Left ventricle myocardium inferior (tissue), 1 donor: ENCODE results near the gene TUBGCP6. TPM values are rescaled to one million over a fixed set of nuclear protein-coding genes. Genes with fewer than 3 reads are reported as not detected.

Experiments
- DNase-seq: peaks from one replicate; pipeline ENCODE4 v3.0.0-alpha.2; 2020
- H3K27ac ChIP-seq: fragments of 200-600 bp; replicated peaks from 2 replicates; pipeline ENCODE4 v1.8.0; 2021
- H3K27me3 ChIP-seq: fragments of 200-600 bp; 2 replicates; pipeline ENCODE4 v1.8.0; 2021; ENCODE audit warnings: low read depth
- H3K36me3 ChIP-seq: fragments of 200-600 bp; 2 replicates; pipeline ENCODE4 v1.8.0; 2021
- H3K4me1 ChIP-seq: fragments of 200-600 bp; 2 replicates; pipeline ENCODE4 v1.8.0; 2021
- H3K4me3 ChIP-seq: fragments of 200-600 bp; 2 replicates; pipeline ENCODE4 v1.8.0; 2021; ENCODE audit warnings: mild to moderate bottlenecking, moderate library complexity
- H3K9me3 ChIP-seq: fragments of 200-600 bp; replicated peaks from 2 replicates; pipeline ENCODE4 v1.8.0; 2021
- CTCF ChIP-seq: fragments of 200-600 bp; IDR thresholded peaks from 2 replicates; pipeline ENCODE4 v1.8.0; 2021; ENCODE audit warnings: antibody characterized with exemption, mild to moderate bottlenecking, borderline replicate concordance
- intact Hi-C: fragments of 100-400 bp; cut with micrococcal nuclease; formaldehyde crosslinking; loops from one replicate; pipeline ENCODE4 v1.11.0; 2022
- total RNA-seq: library from RNA; stranded (reverse); fragmentation: NEBNext Ultra II Directional; extraction: Animal tissue kit (Norgen Biotek cat#: 25700); gene quantifications from one replicate; pipeline ENCODE4 v1.2.1, GENCODE V29; 2021
- donor health status: DM: no; HTN: yes; CAD: no; lungs with severe emphysema.

The TUBGCP6 gene
- total RNA-seq, 1 donor from 2014 or later = 18.3 TPM

- peaks cover 33% of the 10 kb centered on the region for H3K27me3 ChIP-seq
- no peak for TF ChIP-seq CTCF
- intact Hi-C loops = no loop called here
- H3K36me3 ChIP-seq = no peaks in the 10 kb centered on the region
- no peaks in the 10 kb centered on the region for H3K9me3 ChIP-seq
- H3K27ac ChIP-seq = peak overlapping the region; percentile 76
- no peak overlapping the region for H3K4me3 ChIP-seq
- DNase-seq = peak; percentile 16
- H3K4me1 ChIP-seq = peaks cover 43% of the 10 kb centered on the region
These were observed 62.4 kb downstream of the TUBGCP6 start for GRCh38 chr22:50182176-50183081.

GRCh38 chr22:50180727-50181521 lies 63.9 kb downstream of the TUBGCP6 start:
- Histone ChIP-seq H3K9me3 (no peaks in the 10 kb centered on the region), H3K27me3 (peaks cover 48% of the 10 kb centered on the region), H3K36me3 (no peaks in the 10 kb centered on the region), H3K4me3 (no peak overlapping the region), H3K4me1 (peaks cover 29% of the 10 kb centered on the region), H3K27ac (no peak overlapping the region)
- DNase-seq = no peak
- intact Hi-C loops = no loop called here
- no peak for TF ChIP-seq CTCF

- Histone ChIP-seq H3K9me3 (no peaks in the 10 kb centered on the region), H3K4me1 (peaks cover 25% of the 10 kb centered on the region), H3K36me3 (no peaks in the 10 kb centered on the region), H3K27me3 (peaks cover 56% of the 10 kb centered on the region), H3K4me3 (no peak overlapping the region), H3K27ac (no peak overlapping the region)
- DNase-seq = no peak
- intact Hi-C loops = no loop called here
- no peak for TF ChIP-seq CTCF
These were observed 64.7 kb downstream of the TUBGCP6 start for GRCh38 chr22:50179937-50180726.

- no peak for DNase-seq
- H3K9me3 ChIP-seq = no peaks in the 10 kb centered on the region
- H3K27me3 ChIP-seq = peaks cover 66% of the 10 kb centered on the region
- H3K4me3 ChIP-seq = no peak overlapping the region
- TF ChIP-seq CTCF = no peak
- H3K36me3 ChIP-seq = no peaks in the 10 kb centered on the region
- intact Hi-C loops = no loop called here
- peaks cover 17% of the 10 kb centered on the region for H3K4me1 ChIP-seq
- H3K27ac ChIP-seq = no peak overlapping the region
These were observed 65.7 kb downstream of the TUBGCP6 start for GRCh38 chr22:50178871-50179869.
